ENCODE results near the gene ATXN10.
A peak's percentile ranks its signal among the peaks of the same experiment; 100 is the strongest.
"Not testable (repeated sequence)": the region's sequence is repeated elsewhere in the genome, so short reads cannot be mapped to it uniquely, and the experiment has no call there.

The ATXN10 gene

GRCh38 chr22:45703758-45704157, 32.1 kb downstream of the ATXN10 start:
- DNase-seq (ENCODE audit: extremely low read depth, low read depth), result no peak
- TF ChIP-seq CTCF (IDR thresholded peaks at IDR 0.05; ENCODE audit: low read depth, low read length), result no peak

GRCh38 chr22:45704648-45705047, 33.0 kb downstream of the ATXN10 start:
- no peak for DNase-seq (ENCODE audit: extremely low read depth, low read depth)
- TF ChIP-seq CTCF (IDR thresholded peaks at IDR 0.05; ENCODE audit: low read depth, low read length), result no peak

GRCh38 chr22:45707605-45708004, 36.0 kb downstream of the ATXN10 start:
- no peak for DNase-seq (ENCODE audit: extremely low read depth, low read depth)
- TF ChIP-seq CTCF (IDR thresholded peaks at IDR 0.05; ENCODE audit: low read depth, low read length), result no peak

- DNase-seq (ENCODE audit: extremely low read depth, low read depth), result no peak
- no peak for TF ChIP-seq CTCF (IDR thresholded peaks at IDR 0.05; ENCODE audit: low read depth, low read length)
These were observed 36.5 kb downstream of the ATXN10 start for GRCh38 chr22:45708145-45708544.

- peak; percentile 49 for DNase-seq (ENCODE audit: extremely low read depth, low read depth)
- TF ChIP-seq CTCF (IDR thresholded peaks at IDR 0.05; ENCODE audit: low read depth, low read length), result no peak
These were observed 37.6 kb downstream of the ATXN10 start for GRCh38 chr22:45709060-45709739.

- TF ChIP-seq CTCF (IDR thresholded peaks at IDR 0.05; ENCODE audit: low read depth, low read length), result no peak
- no peak for DNase-seq (ENCODE audit: extremely low read depth, low read depth)
These were observed 38.2 kb downstream of the ATXN10 start for GRCh38 chr22:45709866-45710265.

- TF ChIP-seq CTCF (IDR thresholded peaks at IDR 0.05; ENCODE audit: low read depth, low read length), result no peak
- DNase-seq (ENCODE audit: extremely low read depth, low read depth), result no peak
These were observed 38.8 kb downstream of the ATXN10 start for GRCh38 chr22:45710469-45710868.

GRCh38 chr22:45714390-45714789, 42.8 kb downstream of the ATXN10 start:
- DNase-seq (ENCODE audit: extremely low read depth, low read depth), result not testable (repeated sequence)

All from AG09319 (cell line).